ENCODE results near the gene CHKA. TPM values are rescaled to one million over a fixed set of nuclear protein-coding genes. Genes with fewer than 3 reads are reported as not detected.

Gene CHKA
- 14.6 and 49.6 TPM in 2 replicates for total RNA-seq

GRCh38 chr11:68121067-68121899 is at the start of gene CHKA:
CHKA (minus strand) TSS chr11:68121388; CDS start chr11:68121177, 211 bp downstream.

GRCh38 chr11:68038718-68039525 is 82.3 kb downstream of the CHKA start, which contains the start of gene TCIRG1:
TCIRG1 (plus strand) TSS chr11:68039025; CDS start chr11:68041272, 2,247 bp downstream.

GRCh38 chr11:68030318-68031143 is 90.7 kb downstream of the CHKA start, which contains the start of gene NDUFS8:
NDUFS8 (plus strand) TSS chr11:68030681; CDS start chr11:68032152, 1,471 bp downstream.

GRCh38 chr11:68010090-68011041 is 110.8 kb downstream of the CHKA start, which contains the start of gene ALDH3B1:
ALDH3B1 (plus strand) TSS chr11:68010327; CDS start chr11:68015298, 4,971 bp downstream.

GRCh38 chr11:68003846-68004550 is 117.2 kb downstream of the CHKA start, which contains the start of gene UNC93B1:
UNC93B1 (minus strand) TSS chr11:68004097; CDS start chr11:68004043, 54 bp downstream.

Other genes with a start within 250 kb of the CHKA start
- gene UNC93B1, start 117.3 kb downstream of the CHKA start, total RNA-seq: 9.1 and 19.1 TPM in 2 replicates
- gene ALDH3B1, start 111.1 kb downstream of the CHKA start, total RNA-seq: 0.16 and 0.63 TPM in 2 replicates
- gene NDUFS8, start 90.7 kb downstream of the CHKA start, total RNA-seq: 92.6 and 97.9 TPM in 2 replicates
- gene TCIRG1, start 82.4 kb downstream of the CHKA start, total RNA-seq: 56.7 and 68.8 TPM in 2 replicates
- gene KMT5B, start 91.9 kb upstream of the CHKA start, total RNA-seq: 16.4 and 36.7 TPM in 2 replicates
- gene C11orf24, start 150.6 kb upstream of the CHKA start, total RNA-seq: 4.9 and 8.9 TPM in 2 replicates
- gene LRP5, start 191.2 kb upstream of the CHKA start, total RNA-seq: 12.8 and 146 TPM in 2 replicates